ENCODE data around the gene CPT1C.

CPT1C gene

GRCh38 chr19:49662011-49662410, 28.9 kb upstream of the CPT1C start:
- no peak for DNase-seq

- no peak for DNase-seq
Observed at GRCh38 chr19:49663224-49663623, 27.7 kb upstream of the CPT1C start.

- DNase-seq: peak; percentile 63
Observed at GRCh38 chr19:49664171-49665035, 26.5 kb upstream of the CPT1C start.

GRCh38 chr19:49665036-49665350, 25.9 kb upstream of the CPT1C start:
- no peak for DNase-seq

- peak; percentile 67 for DNase-seq
Observed at GRCh38 chr19:49665351-49666119, 25.4 kb upstream of the CPT1C start, which contains the start of the genes BCL2L12 and IRF3. Gene BCL2L12 (plus strand): TSS chr19:49665933. CDS start chr19:49666693, 760 bp downstream. Gene IRF3 (minus strand): TSS chr19:49665857. CDS start chr19:49664838, 1,019 bp downstream.

- DNase-seq: no peak
Observed at GRCh38 chr19:49666120-49666444, 24.8 kb upstream of the CPT1C start.

GRCh38 chr19:49667473-49667872, 23.4 kb upstream of the CPT1C start:
- no peak for DNase-seq

- DNase-seq: no peak
Observed at GRCh38 chr19:49669516-49669915, 21.4 kb upstream of the CPT1C start.

GRCh38 chr19:49672131-49672919, 18.6 kb upstream of the CPT1C start:
- DNase-seq: peak; percentile 84

- peak; percentile 95 for DNase-seq
Observed at GRCh38 chr19:49676136-49676783, 14.7 kb upstream of the CPT1C start.

- DNase-seq: peak; percentile 98
Observed at GRCh38 chr19:49676784-49677230, 14.1 kb upstream of the CPT1C start.

- peak; percentile 65 for DNase-seq
Observed at GRCh38 chr19:49677231-49677900, 13.6 kb upstream of the CPT1C start, which contains the start of gene PRMT1. Gene PRMT1 (plus strand): TSS chr19:49677271. CDS start chr19:49677281, 10 bp downstream.

- peak; percentile 48 for DNase-seq
Observed at GRCh38 chr19:49677901-49678674, 12.8 kb upstream of the CPT1C start.

GRCh38 chr19:49678985-49679770, 11.7 kb upstream of the CPT1C start:
- no peak for DNase-seq

GRCh38 chr19:49679771-49680413, 11.0 kb upstream of the CPT1C start:
- DNase-seq: no peak

GRCh38 chr19:49680421-49681351, 10.2 kb upstream of the CPT1C start:
- DNase-seq: peak; percentile 88

GRCh38 chr19:49681830-49682229, 9.1 kb upstream of the CPT1C start:
- DNase-seq: no peak

GRCh38 chr19:49682274-49682673, 8.6 kb upstream of the CPT1C start:
- no peak for DNase-seq

GRCh38 chr19:49683814-49684250, 7.1 kb upstream of the CPT1C start:
- no peak for DNase-seq
